Neural progenitor cell (in vitro differentiated cells): ENCODE results near the gene SBK2.

Experiments used
- CTCF ChIP-seq: fragments of 200-600 bp; sonication (generic); IDR thresholded peaks from 2 replicates; pipeline ENCODE4 v1.5.1; 2017; ENCODE audit warnings: antibody characterized with exemption, mild to moderate bottlenecking
- EZH2 ChIP-seq: fragments of 200-600 bp; sonication (generic); IDR thresholded peaks from 2 replicates; pipeline ENCODE4 v1.6.1; 2017; ENCODE audit warnings: antibody characterized with exemption, mild to moderate bottlenecking, moderate library complexity

GRCh38 chr19:55490478-55491432, 46.2 kb downstream of the SBK2 start:
- no peak for TF ChIP-seq CTCF
- TF ChIP-seq EZH2: no peak
